LNCAP (cell line): ENCODE measurements around the gene KCNQ2.

Source experiments
- TF ChIP-seq, protein P1 (sequence below): fragments of 450-650 bp; IDR thresholded peaks from 2 replicates; pipeline ENCODE4 v1.5.1; 2017; ENCODE audit warnings: mild to moderate bottlenecking

The KCNQ2 gene

DNA sequence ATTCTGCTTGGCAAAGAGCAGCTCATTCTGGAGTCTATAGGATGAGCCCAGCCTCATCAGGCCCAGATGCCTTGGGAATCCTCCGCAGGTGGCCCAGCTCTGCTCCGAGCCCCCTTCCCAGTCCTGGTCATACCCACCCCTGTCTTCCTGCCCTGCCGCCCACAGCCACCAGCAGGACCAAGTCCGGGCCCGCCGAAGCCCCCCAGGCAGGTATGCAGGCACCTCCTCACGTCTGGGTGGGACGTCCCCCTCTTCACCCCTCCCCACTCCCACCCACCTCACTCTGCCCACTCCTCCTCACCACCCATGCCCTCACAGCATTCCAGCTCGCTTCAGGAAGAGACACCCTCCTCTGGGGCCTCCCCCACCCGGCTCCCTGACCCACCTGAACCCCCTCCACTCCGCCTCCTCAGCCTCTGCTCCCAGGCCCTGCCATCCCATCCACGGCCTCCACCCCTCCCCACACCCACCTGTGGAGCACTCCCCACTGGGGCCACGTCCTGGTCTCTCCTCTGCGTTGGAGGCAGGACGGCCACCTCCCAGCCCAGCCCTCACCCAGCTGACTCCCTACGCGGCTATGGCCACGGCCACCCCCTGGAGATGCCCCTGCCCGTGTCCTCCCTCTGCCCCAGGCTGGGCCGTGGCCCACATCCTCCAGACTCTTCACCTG, 43.4 kb downstream of the KCNQ2 start:
- TF ChIP-seq, protein P1, sequence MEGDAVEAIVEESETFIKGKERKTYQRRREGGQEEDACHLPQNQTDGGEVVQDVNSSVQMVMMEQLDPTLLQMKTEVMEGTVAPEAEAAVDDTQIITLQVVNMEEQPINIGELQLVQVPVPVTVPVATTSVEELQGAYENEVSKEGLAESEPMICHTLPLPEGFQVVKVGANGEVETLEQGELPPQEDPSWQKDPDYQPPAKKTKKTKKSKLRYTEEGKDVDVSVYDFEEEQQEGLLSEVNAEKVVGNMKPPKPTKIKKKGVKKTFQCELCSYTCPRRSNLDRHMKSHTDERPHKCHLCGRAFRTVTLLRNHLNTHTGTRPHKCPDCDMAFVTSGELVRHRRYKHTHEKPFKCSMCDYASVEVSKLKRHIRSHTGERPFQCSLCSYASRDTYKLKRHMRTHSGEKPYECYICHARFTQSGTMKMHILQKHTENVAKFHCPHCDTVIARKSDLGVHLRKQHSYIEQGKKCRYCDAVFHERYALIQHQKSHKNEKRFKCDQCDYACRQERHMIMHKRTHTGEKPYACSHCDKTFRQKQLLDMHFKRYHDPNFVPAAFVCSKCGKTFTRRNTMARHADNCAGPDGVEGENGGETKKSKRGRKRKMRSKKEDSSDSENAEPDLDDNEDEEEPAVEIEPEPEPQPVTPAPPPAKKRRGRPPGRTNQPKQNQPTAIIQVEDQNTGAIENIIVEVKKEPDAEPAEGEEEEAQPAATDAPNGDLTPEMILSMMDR: no peak

DNA sequence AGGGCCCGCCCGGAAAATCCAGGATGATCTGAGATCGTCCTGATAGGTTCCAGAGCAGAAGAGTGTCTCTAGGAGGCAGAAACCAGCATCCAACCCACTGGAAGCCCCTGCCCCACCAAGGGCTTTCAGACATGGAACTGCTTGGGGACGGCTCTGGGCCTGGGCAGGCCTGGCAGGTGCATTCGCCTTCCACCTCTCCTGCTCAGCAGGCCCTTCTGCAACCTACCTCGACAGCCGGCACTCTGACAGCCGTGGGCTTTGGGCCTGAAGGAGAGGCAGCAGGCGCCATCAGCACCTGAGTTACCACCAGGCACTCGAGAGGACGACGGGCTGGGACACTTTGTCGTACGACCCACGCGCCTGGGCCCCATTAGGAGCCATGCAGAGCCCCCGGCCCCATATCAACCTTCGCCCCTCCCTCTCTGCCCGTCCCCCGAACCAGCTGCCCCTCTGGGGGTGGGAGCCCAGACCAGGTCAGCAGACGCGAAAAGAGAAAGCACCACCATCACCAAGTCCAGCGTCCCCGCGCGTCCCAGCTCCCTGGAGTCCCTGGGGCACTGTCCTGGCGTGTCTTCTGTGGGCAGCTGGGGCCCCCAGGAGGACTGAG, 44.6 kb downstream of the KCNQ2 start:
- TF ChIP-seq, protein P1: no peak

DNA sequence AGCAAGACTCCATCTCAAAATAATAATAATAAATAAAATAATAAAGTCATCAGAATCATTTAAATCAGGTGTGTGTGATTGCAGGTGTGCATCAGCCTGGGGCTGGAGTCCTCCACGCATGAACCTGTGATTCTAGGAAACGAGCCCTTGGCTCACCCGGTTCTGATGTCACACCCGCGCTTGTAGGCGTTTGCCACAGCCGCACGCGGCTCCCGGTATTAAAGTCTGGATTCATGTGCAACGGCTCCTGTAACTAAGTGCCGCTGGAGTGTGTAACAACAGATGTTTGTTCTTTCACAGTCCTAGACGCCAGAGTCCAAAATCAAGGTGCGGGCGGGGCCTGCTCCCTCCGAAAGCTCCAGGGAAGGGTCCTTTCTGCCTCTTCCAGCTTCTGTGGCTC, 45.2 kb downstream of the KCNQ2 start:
- TF ChIP-seq, protein P1: no peak

DNA sequence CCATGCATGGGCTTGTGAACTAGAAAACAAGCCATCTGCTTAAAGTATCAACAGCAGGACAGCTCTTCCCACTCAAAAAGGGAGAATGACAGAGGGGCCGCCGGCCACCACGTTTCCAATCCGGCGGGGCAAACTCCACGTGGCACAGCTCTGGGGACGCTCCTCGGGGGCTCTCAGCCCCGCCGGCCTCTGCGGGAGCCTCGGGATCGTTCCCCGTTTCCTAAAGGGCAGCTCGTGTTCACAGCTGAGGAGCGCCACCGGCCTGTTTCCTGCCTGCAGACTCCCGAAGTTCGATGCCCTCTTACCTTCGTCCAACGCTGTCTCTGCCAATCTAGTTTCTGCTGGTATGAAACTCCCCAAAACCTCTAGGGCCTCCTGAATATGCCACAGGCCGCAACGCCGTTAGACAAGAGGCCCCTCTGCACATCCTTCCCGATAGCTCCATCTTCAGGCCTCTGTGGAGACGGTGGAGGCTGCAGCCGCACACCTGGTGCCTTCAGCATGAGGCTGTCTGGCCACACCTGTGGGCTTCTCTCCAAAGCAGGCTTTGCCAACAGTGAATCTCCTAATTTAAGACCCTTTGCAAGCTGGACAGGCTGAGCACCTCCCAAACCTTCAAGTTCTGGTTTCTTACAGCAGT, 46.5 kb downstream of the KCNQ2 start:
- TF ChIP-seq, protein P1: no peak

DNA sequence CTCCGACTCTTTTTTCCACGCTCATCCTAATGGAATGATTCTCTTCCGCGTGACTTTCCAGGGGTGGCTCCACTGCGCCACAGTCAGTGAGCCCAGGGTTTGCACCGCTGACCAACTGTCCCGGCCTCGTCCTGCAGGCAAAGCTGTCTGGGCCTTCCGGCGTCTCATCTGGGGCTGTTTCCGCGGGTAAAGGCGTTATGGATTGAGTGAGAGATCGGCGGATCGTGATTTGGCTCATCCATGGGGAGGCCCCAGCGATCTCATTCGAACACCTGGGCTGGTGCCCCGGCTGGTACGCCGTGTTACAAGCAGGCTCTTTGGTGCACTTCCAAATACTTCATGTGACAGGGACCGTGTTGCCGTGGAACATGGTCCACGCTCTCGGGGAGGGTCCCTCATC, 47.8 kb downstream of the KCNQ2 start:
- TF ChIP-seq, protein P1: no peak

DNA sequence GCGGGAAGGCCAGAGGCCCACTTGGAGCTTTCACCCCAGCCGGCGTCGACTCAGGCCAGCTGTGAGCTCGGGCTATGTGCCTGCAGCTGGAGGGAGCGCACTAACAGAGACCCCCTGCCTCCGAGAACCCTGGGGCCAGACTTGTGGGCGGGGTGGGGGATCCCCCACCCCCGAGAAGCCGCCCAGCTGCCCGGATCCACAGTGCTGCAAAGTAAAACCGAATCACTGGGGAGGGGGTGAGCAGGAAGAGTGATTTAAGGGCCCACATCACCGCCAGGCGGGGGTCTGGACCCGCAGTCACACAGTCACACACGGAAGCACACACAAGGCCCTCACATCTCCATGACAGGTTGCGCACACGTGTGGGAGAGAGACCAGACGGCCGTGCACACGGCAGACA, 48.7 kb downstream of the KCNQ2 start:
- TF ChIP-seq, protein P1: no peak

DNA sequence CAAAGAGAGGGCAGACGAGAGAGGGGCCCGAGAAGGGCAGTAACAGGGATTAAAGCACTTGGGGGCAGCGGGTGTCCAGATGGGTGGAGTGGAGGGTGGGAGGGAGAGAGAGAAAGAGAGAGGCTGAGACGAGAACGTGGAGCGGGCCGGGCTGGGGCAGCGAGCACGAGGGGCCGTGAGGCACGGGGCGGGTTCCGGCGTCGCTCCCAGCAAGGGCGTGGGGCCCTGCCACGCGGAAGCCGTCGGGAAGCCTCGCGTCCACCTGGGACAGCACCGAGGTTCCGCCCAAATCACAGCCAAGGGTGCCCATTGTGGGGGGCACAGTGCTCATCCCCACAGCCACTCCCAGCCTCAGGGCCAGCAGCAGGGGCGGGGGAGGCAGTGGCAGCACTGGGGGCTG, 49.8 kb downstream of the KCNQ2 start:
- TF ChIP-seq, protein P1: no peak
